Kidney (tissue), 14 donors: ENCODE measurements around the gene POLR2C. TPM values are rescaled to one million over a fixed set of nuclear protein-coding genes. Genes with fewer than 3 reads are reported as not detected.
A peak's percentile ranks its signal among the peaks of the same experiment; 100 is the strongest.

Experiments
- DNase-seq, 5 donors: peaks; one replicate each; pipeline ENCODE4 v3.0.0-alpha.2; 2013 to 2020
- FAIRE-seq: peaks from 2 replicates; lab custom pipeline; 2012; peaks lifted over from hg19 to GRCh38; lab: Jason Lieb, UNC
- H3K27ac ChIP-seq, 2 donors: one replicate each; pipeline ENCODE4 v1.7.0; 2013; ENCODE audit warnings: low read depth in 2 of 2, low read length in 2 of 2, inconsistent platforms in 1 of 2
- H3K27me3 ChIP-seq: one replicate; pipeline ENCODE4 v1.7.1; 2013; ENCODE audit warnings: low read length, inconsistent platforms; ENCODE audit not compliant: control insufficient read depth, insufficient read depth
- H3K36me3 ChIP-seq, 3 donors: one replicate each; pipeline versions ENCODE4 v1.7.0 to v1.7.1; 2013; ENCODE audit warnings: low read length in 3 of 3, control low read depth in 1 of 3, inconsistent platforms in 1 of 3; ENCODE audit not compliant: insufficient read depth in 3 of 3, control insufficient read depth in 2 of 3
- H3K4me1 ChIP-seq, 3 donors: one replicate each; pipeline versions ENCODE4 v1.7.0 to v1.7.1; 2013; ENCODE audit warnings: low read length in 3 of 3, inconsistent platforms in 1 of 3, low read depth in 1 of 3; ENCODE audit not compliant: control insufficient read depth in 2 of 3, insufficient read depth in 2 of 3
- H3K4me3 ChIP-seq, 3 donors: one replicate each; pipeline versions ENCODE4 v1.7.0 to v1.8.1; 2013; ENCODE audit warnings: low read length in 3 of 3, control low read depth in 1 of 3, inconsistent platforms in 1 of 3
- H3K9ac ChIP-seq, 3 donors: one replicate each; pipeline versions ENCODE4 v1.7.0 to v1.7.1; 2013; ENCODE audit warnings: low read length in 3 of 3, control low read depth in 1 of 3, inconsistent platforms in 1 of 3
- H3K9me3 ChIP-seq, 3 donors: one replicate each; pipeline versions ENCODE4 v1.7.0 to v1.7.1; 2013; ENCODE audit warnings: low read length in 3 of 3, control low read depth in 1 of 3, inconsistent platforms in 1 of 3; ENCODE audit not compliant: control insufficient read depth in 2 of 3, insufficient read depth in 1 of 3
- CTCF ChIP-seq: IDR thresholded peaks from 3 replicates; pipeline ENCODE4 v1.5.1; 2012; ENCODE audit warnings: mild to moderate bottlenecking, moderate library complexity, borderline replicate concordance; ENCODE audit not compliant: insufficient read depth; ENCODE audit errors: extremely low read depth
- intact Hi-C: fragments of 100-400 bp; cut with DNase I; formaldehyde crosslinking; loops from one replicate; pipeline ENCODE4 v1.11.1; 2022
- polyA plus RNA-seq: library from polyadenylated mRNA; stranded (reverse); fragments of 350-450 nt; fragmentation: Illumina TruSeq; extraction: RNeasy Lipid Tissue Mini Kit (QIAGEN cat#74804); gene quantifications from one replicate; pipeline ENCODE4 v1.2.3, GENCODE V29; 2014; ENCODE audit warnings: low read depth, low replicate concordance; ENCODE audit not compliant: insufficient read depth
- total RNA-seq: library from RNA; stranded (reverse); fragmentation: NEBNext Ultra II Directional; extraction: Animal tissue kit (Norgen Biotek cat#: 25700); gene quantifications from one replicate; pipeline ENCODE4 v1.2.1, GENCODE V29; 2021
- donor health status: control.
- donor health status: control.
- donor health status: control.
- donor health status: control.
- donor health status: control.
- donor health status: DM: yes; HTN: yes; CAD: no.
- donor health status: Normal renal cell carcinoma (clear cell type).

POLR2C gene
- total and polyA plus RNA-seq, 2 donors from 2014 or later, result 58.9 to 68.9 TPM

GRCh38 chr16:57501492-57501891, 39.0 kb downstream of the POLR2C start:
- Histone ChIP-seq H3K27ac (no peak overlapping the region), H3K4me3 (no peak overlapping the region), H3K9ac (no peak overlapping the region), H3K9me3 (no peaks in the 10 kb centered on the region), H3K36me3 (no peaks in the 10 kb centered on the region), H3K27me3 (no peaks in the 10 kb centered on the region), H3K4me1 (peaks cover 0 to 2% (median 0%) of the 10 kb centered on the region in 3 donors)
- intact Hi-C loops, result no loop called here
- DNase-seq (peak in 1 of 5 donors; percentile 26), FAIRE-seq (no peak)
- TF ChIP-seq CTCF, result no peak

GRCh38 chr16:57502048-57502775, 39.7 kb downstream of the POLR2C start:
- H3K9me3 ChIP-seq, result no peaks in the 10 kb centered on the region
- H3K27ac ChIP-seq, result no peak overlapping the region
- peaks cover 0 to 2% (median 0%) of the 10 kb centered on the region in 3 donors for H3K4me1 ChIP-seq
- H3K27me3 ChIP-seq, result no peaks in the 10 kb centered on the region
- DNase-seq (peak in 1 of 5 donors; percentile 29), FAIRE-seq (no peak)
- no peak overlapping the region for H3K9ac ChIP-seq
- TF ChIP-seq CTCF, result no peak
- no peaks in the 10 kb centered on the region for H3K36me3 ChIP-seq
- no peak overlapping the region for H3K4me3 ChIP-seq
- intact Hi-C loops, result no loop called here

- Histone ChIP-seq H3K4me3 (no peak overlapping the region), H3K9me3 (no peaks in the 10 kb centered on the region), H3K9ac (no peak overlapping the region), H3K27me3 (no peaks in the 10 kb centered on the region), H3K36me3 (no peaks in the 10 kb centered on the region), H3K27ac (no peak overlapping the region), H3K4me1 (peaks cover 0 to 2% (median 0%) of the 10 kb centered on the region in 3 donors)
- no peak for TF ChIP-seq CTCF
- DNase-seq (peak; percentile 47 to 80 (median 74)), FAIRE-seq (no peak)
- intact Hi-C loops, result no loop called here
Measured at GRCh38 chr16:57503366-57503765, 40.9 kb downstream of the POLR2C start.

- H3K9ac ChIP-seq, result no peak overlapping the region
- no peak for TF ChIP-seq CTCF
- DNase-seq (peak in 2 of 5 donors; percentile 29 to 35), FAIRE-seq (no peak)
- H3K27me3 ChIP-seq, result no peaks in the 10 kb centered on the region
- no peak overlapping the region for H3K4me3 ChIP-seq
- intact Hi-C loops, result no loop called here
- H3K4me1 ChIP-seq, result peaks cover 0 to 2% (median 0%) of the 10 kb centered on the region in 3 donors
- no peaks in the 10 kb centered on the region for H3K9me3 ChIP-seq
- no peak overlapping the region for H3K27ac ChIP-seq
- no peaks in the 10 kb centered on the region for H3K36me3 ChIP-seq
Measured at GRCh38 chr16:57504001-57504400, 41.5 kb downstream of the POLR2C start.
